Embryonic facial prominence (tissue), 1 donor: ENCODE measurements around the gene PIP5K1C.

Experiments
- DNase-seq: peaks from one replicate; pipeline ENCODE4 v3.0.0-alpha.2; 2016; ENCODE audit errors: extremely low spot score

Gene PIP5K1C

DNA sequence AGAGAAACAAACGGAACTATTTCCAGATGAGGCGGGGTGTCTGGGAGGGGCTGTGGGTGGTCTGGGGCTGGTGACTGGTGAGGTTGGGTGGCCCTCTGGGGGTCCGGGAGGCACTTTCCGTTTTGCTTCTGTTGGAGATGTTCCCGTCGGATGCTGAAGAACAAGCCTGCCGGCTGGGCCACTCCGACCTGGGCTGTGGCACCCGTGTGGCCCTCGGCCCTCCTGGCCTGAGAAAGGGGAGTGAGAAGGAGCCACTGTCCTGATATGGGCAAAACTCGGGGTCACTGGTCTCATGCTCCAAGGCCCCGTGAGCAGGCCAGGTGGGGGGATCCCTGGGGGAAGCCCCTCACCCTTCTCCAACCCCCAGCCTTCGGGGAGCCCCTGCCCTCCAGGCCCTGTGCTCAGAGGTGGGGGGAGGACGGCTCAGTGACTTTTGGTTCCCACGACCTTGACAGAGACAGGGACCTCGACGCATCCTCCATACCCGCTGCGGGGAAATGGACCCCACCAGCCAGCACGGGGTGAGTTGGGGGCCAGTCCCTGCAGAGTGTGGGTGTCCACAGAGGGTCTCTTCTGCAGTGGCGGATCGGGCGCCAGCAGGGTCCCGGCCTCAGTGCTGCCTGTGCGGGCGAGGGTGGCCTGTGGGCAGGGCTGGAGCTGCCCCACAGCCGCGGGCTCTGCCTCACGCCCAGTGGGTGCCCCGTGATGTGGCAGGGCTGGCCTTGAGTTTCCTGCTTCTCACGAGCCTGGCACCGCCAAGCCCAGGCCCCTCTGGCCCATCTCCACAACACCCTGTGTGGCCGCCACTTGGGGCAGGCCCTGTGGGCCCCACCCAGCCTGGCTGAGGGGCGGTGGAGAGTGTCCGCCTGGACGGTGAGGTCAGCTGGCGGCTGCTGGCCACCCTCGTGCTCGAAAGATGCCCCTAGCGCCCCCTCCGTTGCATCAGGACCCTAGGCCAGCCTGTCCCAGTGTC is 89.2 kb downstream of the PIP5K1C start:
- DNase-seq, result no peak

DNA sequence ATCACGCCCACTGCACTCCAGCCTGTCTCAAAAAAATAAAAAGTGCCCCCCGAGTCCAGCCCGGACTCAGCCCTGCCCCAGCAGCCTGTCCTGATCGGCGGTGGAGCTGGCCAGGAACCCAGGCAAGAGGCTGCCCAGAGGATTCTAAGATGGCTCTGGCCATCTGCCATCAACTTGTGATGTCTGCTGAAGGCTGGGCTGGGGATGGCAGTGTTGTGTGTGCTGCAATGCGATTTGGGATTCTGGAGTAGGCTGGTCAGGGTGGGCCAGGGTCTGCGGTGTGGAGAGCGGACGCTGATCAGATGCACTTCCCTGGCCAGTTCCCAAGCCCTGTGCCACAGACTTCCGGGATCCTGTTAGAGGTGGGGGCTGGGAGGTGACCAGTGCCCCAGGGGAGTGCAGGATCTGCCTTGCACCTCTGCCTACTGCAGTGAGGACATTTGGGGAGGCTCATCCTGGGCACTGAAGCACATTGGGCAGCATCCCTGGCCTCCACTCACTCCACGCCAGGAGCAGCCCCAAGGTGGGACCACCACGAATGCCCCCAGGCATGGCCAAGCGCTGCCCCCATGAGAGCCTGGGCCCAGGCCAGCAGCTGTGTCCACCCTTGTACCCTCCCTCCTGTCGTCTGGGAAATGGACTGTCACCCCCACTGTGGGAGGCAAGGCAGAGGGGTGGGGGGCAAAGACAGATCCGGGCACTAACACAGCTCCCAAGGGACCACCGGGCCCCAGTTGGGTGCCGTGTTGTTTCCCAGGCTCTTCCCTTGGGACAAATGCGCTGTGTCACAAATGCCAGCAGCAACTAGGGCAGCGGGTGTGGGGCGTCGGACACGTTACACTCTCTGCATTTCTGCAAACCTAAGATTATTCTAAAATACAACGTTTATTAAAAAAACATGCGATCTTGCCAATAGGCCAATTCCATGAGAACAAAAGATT is 90.2 kb downstream of the PIP5K1C start:
- no peak for DNase-seq

DNA sequence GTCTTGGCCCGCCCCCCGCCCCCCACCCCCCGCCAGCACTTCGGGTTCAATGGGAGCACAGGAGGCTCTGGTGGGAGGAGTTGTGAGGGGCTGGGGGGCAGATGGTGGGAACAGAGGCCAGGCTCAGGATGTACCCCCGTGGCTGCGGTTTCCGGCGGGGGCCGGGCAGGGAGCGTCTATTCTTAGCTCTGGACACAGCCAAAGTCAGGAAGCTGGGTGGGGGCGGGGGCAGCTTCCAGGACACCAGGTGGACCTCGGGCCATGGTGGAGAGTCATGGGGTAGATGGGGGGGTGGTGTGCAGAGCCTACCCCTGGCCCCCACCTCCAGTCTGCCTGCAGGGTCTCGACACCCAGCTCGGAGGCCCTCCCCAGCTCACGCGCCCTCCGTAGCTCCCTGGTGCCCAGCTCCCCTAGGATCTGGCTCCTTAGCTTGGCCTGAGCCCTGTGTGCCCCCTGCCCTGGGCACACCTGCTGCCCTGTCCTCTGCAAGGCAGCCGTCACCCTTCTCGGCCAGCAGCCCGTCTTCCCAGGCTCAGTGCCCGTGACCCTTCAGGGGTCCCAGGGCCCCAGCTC is 91.4 kb downstream of the PIP5K1C start:
- no peak for DNase-seq

DNA sequence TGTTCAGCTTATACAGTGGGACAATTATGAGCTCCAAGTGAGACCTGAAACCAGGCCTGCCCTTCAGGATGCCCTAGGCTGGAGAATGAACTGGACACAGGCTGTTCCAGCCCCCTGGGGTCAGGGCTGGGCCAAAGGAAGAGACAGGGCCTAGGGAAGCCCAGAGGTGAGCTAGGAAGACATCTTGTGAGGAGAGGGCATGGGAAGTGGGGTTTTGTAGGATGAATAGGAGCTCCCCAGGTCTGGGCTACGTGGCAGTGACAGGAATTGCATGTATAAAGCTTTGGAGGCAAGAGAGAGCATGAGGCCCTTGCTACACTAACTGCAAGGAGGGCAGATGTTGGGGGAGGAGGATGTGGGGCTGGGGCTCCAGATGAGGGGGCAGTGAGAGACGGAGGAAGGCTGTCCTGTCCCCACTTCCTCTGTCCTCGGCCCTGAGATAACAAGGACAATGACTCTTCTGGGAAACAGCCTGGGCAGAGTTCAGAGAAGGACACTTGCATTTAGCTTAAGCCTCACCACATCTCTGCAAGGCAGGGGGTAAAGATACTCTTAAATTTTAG is 92.1 kb downstream of the PIP5K1C start:
- no peak for DNase-seq

DNA sequence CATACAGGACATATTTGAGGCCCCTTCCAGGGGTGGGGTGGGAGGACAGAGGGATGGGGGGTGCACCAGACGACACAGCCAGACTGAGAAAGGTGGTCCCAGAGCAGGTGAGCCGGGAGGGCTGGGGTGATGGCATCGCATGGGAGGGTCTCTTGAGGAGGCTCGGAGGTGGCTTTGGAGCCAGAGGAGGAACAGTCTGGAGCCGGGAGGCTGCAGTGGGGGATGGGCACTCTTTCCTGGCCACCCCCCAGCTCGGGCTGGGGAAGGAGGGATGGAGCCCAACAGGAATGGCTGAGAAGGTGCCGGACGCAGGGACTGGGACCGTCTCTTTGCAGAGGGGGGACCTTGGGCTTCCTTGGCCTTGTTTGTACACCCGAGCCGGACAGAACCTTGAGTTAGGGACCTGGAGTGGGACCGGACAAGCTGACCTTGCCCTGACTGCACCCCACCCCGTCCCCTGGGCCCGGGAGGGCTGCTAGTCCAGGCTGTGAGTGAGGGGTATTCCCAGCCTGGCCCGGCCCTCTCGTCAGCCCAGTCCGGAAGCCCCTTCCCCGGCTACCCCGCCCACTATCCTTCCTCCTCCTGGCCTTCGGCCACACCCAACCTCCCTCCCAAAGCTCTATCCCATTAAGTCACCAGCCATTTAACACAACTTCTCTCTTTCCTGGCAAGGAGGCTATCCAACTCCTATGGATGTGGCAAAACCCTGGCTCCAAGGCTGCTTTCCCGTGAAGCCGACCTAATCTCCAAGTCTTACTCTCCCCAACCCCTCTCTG is 92.8 kb downstream of the PIP5K1C start:
- DNase-seq, result no peak

DNA sequence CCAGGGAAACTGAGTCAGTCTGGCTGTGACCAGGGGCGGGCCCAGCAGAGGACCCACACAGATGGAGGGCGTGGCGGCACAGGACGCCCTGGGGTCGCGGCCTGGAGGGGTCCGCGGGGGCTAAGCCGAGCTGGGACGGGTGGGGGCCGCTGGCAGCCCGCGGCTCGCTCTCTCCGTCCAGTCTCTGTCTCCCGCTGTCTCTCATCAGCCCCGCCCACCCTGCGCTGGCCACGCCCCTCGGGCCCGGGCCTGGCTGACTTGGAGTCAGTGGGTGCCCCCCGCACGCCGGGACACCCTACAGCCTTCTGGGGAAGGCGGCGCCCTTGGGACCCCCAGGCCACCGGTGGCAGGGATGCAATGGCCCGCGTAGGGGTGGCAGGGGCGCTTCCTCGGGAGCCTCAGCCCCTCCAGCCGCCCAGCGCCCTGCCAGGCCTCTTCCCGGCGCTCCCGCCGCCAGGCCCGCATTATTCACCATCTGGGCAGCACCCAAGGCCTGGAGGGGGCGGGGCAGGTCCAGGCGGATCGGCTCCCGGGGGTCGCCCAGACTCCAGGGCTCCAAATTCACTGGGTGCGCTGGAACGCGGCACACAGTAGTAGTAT is 93.5 kb downstream of the PIP5K1C start, which contains the start of gene TBXA2R:
Gene TBXA2R (minus strand): TSS at position 186 of the 600 bp plus-strand sequence. CDS start 6,241 bp downstream, outside the sequence.
- no peak for DNase-seq

DNA sequence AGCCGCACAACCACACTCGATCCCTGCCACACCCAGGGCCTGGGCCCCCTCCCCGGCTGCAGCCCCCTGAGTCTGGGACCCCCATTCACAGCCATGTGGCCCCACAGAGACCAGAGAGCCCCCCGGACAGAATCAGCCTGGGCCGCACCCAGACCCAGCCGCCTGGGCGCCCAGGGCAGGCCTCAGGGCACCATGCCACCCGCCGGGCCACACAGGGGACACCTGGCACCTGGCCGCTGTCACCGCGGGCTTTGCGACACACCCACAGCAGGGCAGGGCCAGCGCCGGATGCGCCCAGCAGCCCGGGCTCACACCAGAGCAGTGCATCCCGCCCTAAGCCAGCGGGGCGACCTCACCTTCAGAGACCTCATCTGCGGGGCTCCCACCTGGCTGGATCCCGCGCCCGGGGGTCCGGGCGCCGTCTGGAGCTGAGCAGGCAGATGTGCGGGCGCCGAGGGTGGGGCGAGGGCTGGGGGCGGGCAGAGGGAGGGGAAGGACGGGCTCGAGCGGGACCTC is 94.0 kb downstream of the PIP5K1C start:
- DNase-seq, result no peak

DNA sequence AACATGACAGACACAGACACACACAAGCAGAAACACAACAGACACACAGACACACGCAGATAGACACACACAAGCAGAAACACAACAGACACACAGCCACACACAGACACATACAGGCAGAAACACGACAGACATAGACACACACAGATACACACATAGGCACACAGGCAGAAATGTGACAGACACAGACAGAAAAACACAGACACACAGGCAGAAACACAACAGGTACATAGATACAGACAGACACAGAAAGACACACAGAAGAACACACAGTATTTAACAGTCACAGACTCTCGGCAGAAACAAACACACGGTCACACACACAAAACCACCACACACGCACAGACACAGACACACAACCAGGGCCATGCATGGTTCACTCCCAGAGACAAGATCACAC is 94.5 kb downstream of the PIP5K1C start:
- no peak for DNase-seq

DNA sequence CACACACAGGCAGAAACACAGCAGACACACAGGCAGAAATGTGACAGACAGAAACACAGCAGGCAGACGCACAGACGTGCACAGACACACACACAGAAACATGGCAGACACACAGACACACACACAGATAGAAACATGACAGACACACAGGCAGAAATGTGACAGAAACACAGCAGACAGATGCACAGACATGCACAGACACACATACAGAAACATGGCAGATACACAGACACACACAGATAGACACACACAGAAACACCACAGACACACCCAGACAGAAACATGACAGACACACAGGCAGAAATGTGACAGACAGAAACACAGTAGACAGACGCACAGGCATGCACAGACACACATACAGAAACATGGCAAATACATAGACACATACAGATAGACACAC is 94.9 kb downstream of the PIP5K1C start:
- no peak for DNase-seq

DNA sequence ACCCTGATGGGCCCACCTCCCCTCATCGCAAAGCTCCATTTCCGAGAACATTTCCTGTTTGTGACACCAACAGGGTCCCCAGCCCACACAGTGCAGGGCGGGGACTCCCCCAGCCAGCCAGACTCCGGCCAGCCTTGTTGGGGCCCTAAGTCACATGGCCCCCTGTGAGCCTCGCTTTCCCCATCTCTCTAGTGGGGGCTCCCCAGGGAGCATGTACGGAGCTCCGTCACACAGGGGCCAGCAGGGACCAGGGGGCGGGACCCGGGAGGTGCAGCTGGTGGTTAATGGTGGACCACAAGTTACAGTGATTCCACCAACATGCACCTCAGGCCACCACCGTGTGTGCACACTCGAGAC is 95.3 kb downstream of the PIP5K1C start:
- DNase-seq, result no peak

DNA sequence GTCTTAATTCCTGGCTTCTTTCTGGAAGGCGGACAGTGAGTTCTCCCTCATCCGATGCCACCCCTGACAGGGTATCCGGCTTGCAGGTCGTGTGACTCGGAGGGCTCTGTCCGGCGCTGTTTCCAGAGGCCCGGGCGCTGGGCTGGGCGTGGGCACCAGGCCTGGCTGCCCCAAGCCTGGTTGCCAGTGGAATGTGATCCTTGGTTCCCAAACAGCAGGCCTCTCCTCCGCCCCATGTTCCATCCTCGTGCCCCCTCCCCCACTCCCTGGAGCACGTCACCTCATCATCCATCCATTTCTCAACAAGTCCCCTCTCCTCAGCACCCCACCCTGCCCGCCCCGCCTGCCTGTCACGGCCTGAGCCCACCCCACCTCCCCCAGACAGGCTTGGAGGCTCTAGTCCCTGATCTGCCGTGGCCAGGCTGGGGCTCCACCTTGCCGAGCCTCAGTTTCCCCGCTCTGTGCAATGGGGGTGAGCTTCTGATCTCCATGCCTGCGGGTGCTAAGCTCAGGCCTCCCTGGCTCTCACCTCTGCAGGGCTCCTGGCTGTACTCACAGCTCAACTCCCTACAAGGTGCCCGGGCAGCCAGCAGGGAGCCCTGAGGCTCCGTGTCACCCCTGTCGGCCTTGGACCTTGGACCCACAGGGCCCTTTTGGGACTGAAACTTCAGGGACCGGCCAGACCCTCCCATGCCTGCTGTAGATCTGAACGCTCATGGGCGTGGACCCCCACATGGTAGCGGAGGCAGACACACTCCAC is 95.9 kb downstream of the PIP5K1C start:
- DNase-seq, result no peak

DNA sequence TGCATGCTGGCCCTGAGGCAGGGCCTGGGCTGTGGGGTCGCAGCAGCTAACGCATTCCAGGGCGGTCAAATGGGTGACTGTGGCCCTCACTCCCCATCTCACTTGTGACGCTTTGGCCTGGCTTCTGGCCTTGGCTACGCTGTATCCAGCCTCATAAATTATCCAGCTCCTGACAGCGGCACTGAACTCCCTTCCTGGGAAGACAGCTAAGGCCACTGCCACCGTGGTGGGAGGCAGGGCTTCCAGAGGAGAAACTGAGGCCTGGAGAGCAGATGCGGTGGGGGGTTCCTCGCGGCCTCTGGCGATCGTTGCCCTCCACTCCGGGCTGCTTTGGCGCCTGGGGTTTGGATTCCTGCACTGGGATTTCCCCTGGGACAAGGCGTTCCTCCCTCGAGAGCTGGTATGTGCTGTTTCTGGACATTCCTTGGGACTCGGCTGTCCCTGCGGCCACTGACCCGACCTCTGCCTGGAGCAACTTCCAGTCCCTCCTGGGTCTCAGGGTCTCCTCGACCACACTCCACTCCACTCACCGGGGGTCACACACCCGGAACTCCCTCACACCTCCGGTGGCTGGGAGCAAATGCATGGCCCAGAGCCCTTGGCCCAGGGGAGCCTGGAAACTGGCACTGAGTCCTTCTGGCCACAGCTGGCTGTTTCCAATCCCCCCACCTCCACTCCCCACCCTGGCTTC is 97.0 kb downstream of the PIP5K1C start:
- DNase-seq, result no peak

DNA sequence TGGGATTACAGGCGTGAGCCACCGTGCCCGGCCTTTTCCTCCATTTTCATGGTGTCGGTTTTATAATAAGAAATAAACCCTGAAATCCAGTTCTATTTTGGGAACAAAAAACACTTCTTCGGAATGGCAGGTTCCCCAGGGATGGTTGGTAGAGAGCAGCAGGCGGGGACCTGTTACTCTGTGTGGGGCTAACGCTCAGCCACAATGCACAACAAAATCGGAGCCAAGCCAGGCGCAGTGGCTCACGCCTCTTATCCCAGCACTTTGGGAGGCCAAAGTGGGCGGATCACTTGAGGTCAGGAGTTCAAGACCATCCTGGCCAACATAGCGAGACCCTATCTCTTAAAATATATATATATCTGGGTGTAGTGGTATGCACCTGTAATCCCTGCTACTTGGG is 99.2 kb downstream of the PIP5K1C start:
- DNase-seq, result no peak

DNA sequence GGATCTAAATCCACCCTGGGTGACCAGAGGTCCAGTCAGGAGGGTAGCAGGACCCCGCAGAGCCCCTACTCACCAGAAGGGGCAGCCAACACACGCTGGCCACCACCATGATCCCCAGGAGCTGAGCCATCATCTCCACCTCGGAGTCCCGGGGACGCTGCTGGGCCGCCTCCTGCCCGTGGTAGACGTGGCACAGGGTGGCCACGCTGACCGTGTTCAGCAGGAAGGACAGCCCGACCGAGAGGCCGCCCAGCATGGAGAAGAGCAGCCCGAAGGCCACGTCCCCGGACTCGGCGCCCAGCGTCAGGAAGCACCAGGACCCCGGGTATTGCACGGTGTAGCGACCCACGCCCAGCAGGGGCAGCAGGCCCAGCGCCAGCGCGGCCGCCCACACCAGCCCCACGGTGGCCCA is 100.5 kb downstream of the PIP5K1C start:
- DNase-seq, result no peak

DNA sequence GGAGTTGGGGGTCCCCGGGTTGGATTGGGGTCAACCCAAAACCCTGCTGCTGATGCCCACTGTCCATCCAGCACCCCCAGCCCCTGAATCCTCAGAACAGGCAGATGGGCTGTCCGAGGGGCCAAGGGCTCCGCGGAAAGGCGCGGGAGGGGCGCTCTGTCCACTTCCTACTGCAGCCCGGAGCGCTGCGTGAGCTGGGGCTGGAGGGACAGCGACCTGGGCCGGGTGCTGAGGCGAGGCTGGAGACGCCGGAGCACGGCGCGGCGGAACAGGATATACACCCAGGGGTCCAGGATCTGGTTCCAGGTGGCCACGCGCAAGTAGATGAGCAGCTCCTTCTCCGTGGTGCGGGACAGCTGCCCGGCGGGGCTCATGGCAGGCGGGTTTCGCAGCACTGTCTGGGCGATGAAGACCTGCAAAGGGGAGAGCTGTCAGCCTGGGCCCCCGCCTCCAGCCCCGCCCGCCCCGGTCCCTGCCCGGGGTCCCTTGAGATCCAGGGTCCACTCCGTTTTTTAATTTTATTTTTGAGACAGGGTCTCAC is 104.7 kb downstream of the PIP5K1C start:
- no peak for DNase-seq

DNA sequence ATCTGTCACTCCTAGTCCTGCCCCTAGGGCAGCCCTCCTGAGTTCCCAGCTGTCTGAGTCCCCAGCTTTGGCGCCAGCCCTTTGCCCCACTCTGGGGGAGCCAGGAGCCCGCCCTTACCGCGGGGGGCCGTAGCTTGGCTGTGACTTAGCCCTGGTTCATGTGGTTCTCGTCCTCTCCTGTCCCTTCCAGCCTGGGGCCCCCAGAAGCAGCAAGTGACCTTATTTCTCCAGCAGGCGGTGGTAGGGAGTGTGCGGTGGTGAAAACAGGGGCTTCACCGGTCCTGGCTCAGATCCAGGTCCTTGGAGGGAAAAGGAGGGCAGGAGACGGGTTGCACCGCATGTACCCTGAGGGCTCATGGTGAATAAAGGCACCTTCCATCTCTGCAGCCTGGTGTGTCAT is 107.1 kb downstream of the PIP5K1C start:
- DNase-seq, result no peak

DNA sequence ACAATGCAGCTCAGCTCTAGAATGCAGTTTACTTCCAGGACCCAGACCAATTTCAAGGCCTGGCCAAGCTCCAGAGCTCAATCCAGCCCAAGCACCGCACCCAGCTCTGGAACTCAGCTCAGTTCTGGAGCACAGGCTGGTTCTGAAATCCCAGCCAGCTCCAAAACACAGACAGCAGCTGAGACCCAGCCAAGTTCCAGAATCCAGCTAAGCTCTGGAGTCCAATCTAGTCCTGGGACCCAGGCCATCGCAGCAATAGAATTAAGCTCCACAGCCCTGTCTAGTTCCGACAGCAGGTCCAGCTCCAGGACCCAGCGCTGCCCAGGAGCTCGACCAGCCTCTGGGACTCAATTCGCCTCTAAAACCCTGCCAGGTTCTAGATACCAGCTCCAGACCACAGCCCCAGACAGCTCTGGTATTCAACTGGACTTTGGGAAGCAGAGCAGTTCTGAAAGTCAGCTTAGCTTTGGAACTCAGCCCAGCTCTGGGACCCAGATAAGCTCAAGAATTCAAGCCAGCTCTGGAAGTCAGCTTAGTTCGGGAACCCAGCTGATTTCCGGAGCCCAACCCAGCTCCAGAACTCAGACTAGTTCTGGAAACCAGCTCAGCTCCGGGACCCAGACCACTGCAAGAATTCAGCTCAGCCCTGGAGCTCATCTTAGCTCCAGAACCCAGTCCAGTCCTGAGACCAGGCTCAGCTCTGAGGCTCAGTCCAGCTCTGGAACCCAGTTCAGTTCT is 108.2 kb downstream of the PIP5K1C start:
- no peak for DNase-seq
